Vagina (tissue), 2 donors: ENCODE results near the gene SEMA4G. TPM values are rescaled to one million over a fixed set of nuclear protein-coding genes. Genes with fewer than 3 reads are reported as not detected.

Experiments used
- DNase-seq, 2 donors: peaks; one replicate each; pipeline ENCODE4 v3.0.0-alpha.2; 2017; ENCODE audit errors: extremely low spot score in 2 of 2
- H3K27ac ChIP-seq: fragments of 200-600 bp; sonication (generic); one replicate; pipeline ENCODE4 v1.5.1; 2019
- H3K27me3 ChIP-seq: fragments of 200-600 bp; sonication (generic); one replicate; pipeline ENCODE4 v1.5.1; 2019
- H3K36me3 ChIP-seq, 2 donors: fragments of 200-600 bp; sonication (generic); one replicate each; pipeline ENCODE4 v1.5.1; 2017 to 2019
- H3K4me1 ChIP-seq: fragments of 200-600 bp; sonication (generic); one replicate; pipeline ENCODE4 v1.5.1; 2019
- H3K4me3 ChIP-seq, 2 donors: fragments of 200-600 bp; sonication (generic); 1 replicate in 1 of 2; 2 replicates in 1 of 2; pipeline ENCODE4 v1.5.1; 2016 to 2019
- H3K9me3 ChIP-seq: fragments of 200-600 bp; sonication (generic); one replicate; pipeline ENCODE4 v1.5.1; 2019
- CTCF ChIP-seq, 3 experiments: fragments of 450-650 bp in 2 of 3; fragments of 200-600 bp in 1 of 3; sonication (generic) in 1 of 3; IDR thresholded peaks; one replicate each; pipeline ENCODE4 v1.5.1; 2017 to 2019; ENCODE audit warnings: antibody characterized with exemption in 3 of 3, mild to moderate bottlenecking in 2 of 3, moderate library complexity in 2 of 3
- POLR2A ChIP-seq, 2 donors: fragments of 450-650 bp; IDR thresholded peaks; one replicate each; pipeline ENCODE4 v1.6.1; 2017; ENCODE audit warnings: antibody characterized with exemption in 2 of 2, mild to moderate bottlenecking in 2 of 2, moderate library complexity in 2 of 2
- POLR2AphosphoS5 ChIP-seq, 2 donors: sonication (generic); formaldehyde crosslinking; IDR thresholded peaks; one replicate each; pipeline ENCODE4 v1.9.0; 2017; ENCODE audit warnings: antibody characterized with exemption in 2 of 2, mild to moderate bottlenecking in 2 of 2, low read depth in 1 of 2; ENCODE audit not compliant: insufficient read depth in 1 of 2
- intact Hi-C: fragments of 100-400 bp; cut with DNase I; formaldehyde crosslinking; loops from one replicate; pipeline ENCODE4 v1.15.1; 2023
- total RNA-seq: library from RNA; depleted of rRNA; stranded (reverse); fragments of >200 nt; gene quantifications from one replicate; pipeline ENCODE4 v1.2.3, GENCODE V29; 2016

The SEMA4G gene
- total RNA-seq, 1 donor from 2014 or later, result 6.4 TPM

- peaks cover 0 to 76% of the 10 kb centered on the region in 2 donors for H3K36me3 ChIP-seq
- TF ChIP-seq POLR2A (IDR thresholded peaks at IDR 0.05) (no peak), POLR2AphosphoS5 (IDR thresholded peaks at IDR 0.05; ENCODE audit: insufficient read depth in 1 of 2, low read depth in 1 of 2) (no peak), CTCF (IDR thresholded peaks at IDR 0.05) (no peak)
These were observed 35.1 kb upstream of the SEMA4G start for GRCh38 chr10:100934084-100934659.

GRCh38 chr10:100939763-100940344, 29.4 kb upstream of the SEMA4G start:
- Histone ChIP-seq H3K4me3 (no peak overlapping the region), H3K27ac (no peak overlapping the region), H3K4me1 (no peaks in the 10 kb centered on the region), H3K27me3 (no peaks in the 10 kb centered on the region), H3K9me3 (no peaks in the 10 kb centered on the region), H3K36me3 (peaks cover 0 to 63% of the 10 kb centered on the region in 2 donors)
- no peak for TF ChIP-seq POLR2A (IDR thresholded peaks at IDR 0.05)
- TF ChIP-seq CTCF (IDR thresholded peaks at IDR 0.05), result no peak
- no peak for TF ChIP-seq POLR2AphosphoS5 (IDR thresholded peaks at IDR 0.05; ENCODE audit: insufficient read depth in 1 of 2, low read depth in 1 of 2)
- DNase-seq, result no peak
- intact Hi-C loops, result no loop called here

More at GRCh38 chr10:100934084-100934659, 35.1 kb upstream of the SEMA4G start:
- Histone ChIP-seq H3K4me3 (no peak overlapping the region), H3K4me1 (no peaks in the 10 kb centered on the region), H3K9me3 (no peaks in the 10 kb centered on the region), H3K27ac (no peak overlapping the region), H3K27me3 (no peaks in the 10 kb centered on the region)
- no peak for DNase-seq
- intact Hi-C loops, result no loop called here

GRCh38 chr10:100942229-100942628, 27.1 kb upstream of the SEMA4G start:
- Histone ChIP-seq H3K9me3 (no peaks in the 10 kb centered on the region), H3K36me3 (peaks cover 3 to 69% of the 10 kb centered on the region in 2 donors), H3K27me3 (no peaks in the 10 kb centered on the region), H3K4me3 (no peak overlapping the region), H3K4me1 (no peaks in the 10 kb centered on the region), H3K27ac (no peak overlapping the region)
- intact Hi-C loops, result no loop called here
- TF ChIP-seq CTCF (IDR thresholded peaks at IDR 0.05) (no peak), POLR2AphosphoS5 (IDR thresholded peaks at IDR 0.05; ENCODE audit: insufficient read depth in 1 of 2, low read depth in 1 of 2) (no peak), POLR2A (IDR thresholded peaks at IDR 0.05) (no peak)
- DNase-seq, result no peak

GRCh38 chr10:100943508-100943907, 25.8 kb upstream of the SEMA4G start:
- H3K9me3 ChIP-seq, result no peaks in the 10 kb centered on the region
- no peak for DNase-seq
- no peak overlapping the region for H3K4me3 ChIP-seq
- no peaks in the 10 kb centered on the region for H3K27me3 ChIP-seq
- intact Hi-C loops, result no loop called here
- H3K27ac ChIP-seq, result no peak overlapping the region
- no peaks in the 10 kb centered on the region for H3K4me1 ChIP-seq
- H3K36me3 ChIP-seq, result peaks cover 3 to 68% of the 10 kb centered on the region in 2 donors
- no peak for TF ChIP-seq CTCF (IDR thresholded peaks at IDR 0.05)
- TF ChIP-seq POLR2A (IDR thresholded peaks at IDR 0.05), result no peak
- TF ChIP-seq POLR2AphosphoS5 (IDR thresholded peaks at IDR 0.05; ENCODE audit: insufficient read depth in 1 of 2, low read depth in 1 of 2), result no peak

GRCh38 chr10:100945754-100946153, 23.6 kb upstream of the SEMA4G start:
- intact Hi-C loops, result no loop called here
- Histone ChIP-seq H3K4me1 (no peaks in the 10 kb centered on the region), H3K9me3 (no peaks in the 10 kb centered on the region), H3K4me3 (no peak overlapping the region), H3K27ac (no peak overlapping the region), H3K36me3 (peaks cover 3 to 60% of the 10 kb centered on the region in 2 donors), H3K27me3 (no peaks in the 10 kb centered on the region)
- DNase-seq, result no peak
- TF ChIP-seq POLR2AphosphoS5 (IDR thresholded peaks at IDR 0.05; ENCODE audit: insufficient read depth in 1 of 2, low read depth in 1 of 2) (no peak), POLR2A (IDR thresholded peaks at IDR 0.05) (no peak), CTCF (IDR thresholded peaks at IDR 0.05) (no peak)
